GM18519 (cell line): ENCODE results near the gene AP5S1.
"Not testable (repeated sequence)": the region's sequence is repeated elsewhere in the genome, so short reads cannot be mapped to it uniquely, and the experiment has no call there.

ENCODE experiments used
- ATAC-seq: cut with Tn5 transposase; IDR thresholded peaks from one replicate; pipeline ENCODE4 v1.9.1; 2021; ENCODE audit warnings: mild to moderate bottlenecking, moderate library complexity; ENCODE audit not compliant: unreplicated experiment, low FRiP score

AP5S1 gene

DNA sequence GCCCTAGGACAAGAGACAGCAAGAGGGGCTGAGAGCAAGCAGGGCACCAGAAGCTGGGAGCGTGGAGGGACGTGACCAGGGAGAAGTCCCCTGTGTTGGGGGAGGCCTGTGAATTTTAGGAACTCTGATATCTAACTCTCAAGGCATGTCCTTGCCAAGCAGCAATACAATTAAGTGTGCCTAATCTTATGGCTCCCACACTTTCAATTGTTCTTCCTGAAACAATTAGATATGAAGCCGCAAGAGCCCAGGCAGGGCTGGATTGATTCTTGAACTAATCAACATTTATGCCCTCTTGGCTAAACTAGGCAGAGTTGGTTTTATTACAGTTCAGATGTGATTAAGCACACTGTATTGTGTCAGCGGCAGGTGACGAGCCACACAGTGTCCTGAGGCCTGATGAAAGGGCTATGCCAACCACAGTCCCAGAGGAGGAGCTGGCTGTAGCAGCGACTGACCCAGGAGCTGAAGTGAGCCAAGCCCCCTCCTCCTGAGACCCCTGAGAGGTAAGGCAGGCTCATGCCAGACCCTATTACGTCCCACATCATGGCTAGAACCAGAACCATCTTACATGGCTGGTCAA, 22.1 kb downstream of the AP5S1 start:
- no peak for ATAC-seq

GRCh38 chr20:3843490-3843889, 23.1 kb downstream of the AP5S1 start:
- ATAC-seq = no peak

- ATAC-seq = not testable (repeated sequence)
Measured at GRCh38 chr20:3843990-3844619, 23.8 kb downstream of the AP5S1 start.

DNA sequence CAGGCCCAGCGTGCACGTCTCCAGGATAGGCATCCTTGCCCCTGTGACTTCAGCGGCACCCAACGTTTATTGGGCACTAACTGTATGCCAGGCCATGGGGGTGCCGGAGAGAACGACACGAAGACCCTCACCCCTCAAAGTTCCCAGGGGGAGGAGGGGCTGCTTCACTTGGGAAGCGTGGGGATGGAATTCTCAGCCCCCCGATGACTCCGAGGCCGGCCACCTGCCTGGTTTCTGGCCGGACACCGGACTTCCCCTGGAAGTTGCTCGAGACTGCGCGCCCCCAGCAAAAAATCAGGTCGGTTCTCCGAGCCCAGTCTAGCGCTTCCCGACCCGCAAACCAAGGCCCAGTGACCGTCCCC, 26.0 kb downstream of the AP5S1 start:
- peak; percentile 10 for ATAC-seq

DNA sequence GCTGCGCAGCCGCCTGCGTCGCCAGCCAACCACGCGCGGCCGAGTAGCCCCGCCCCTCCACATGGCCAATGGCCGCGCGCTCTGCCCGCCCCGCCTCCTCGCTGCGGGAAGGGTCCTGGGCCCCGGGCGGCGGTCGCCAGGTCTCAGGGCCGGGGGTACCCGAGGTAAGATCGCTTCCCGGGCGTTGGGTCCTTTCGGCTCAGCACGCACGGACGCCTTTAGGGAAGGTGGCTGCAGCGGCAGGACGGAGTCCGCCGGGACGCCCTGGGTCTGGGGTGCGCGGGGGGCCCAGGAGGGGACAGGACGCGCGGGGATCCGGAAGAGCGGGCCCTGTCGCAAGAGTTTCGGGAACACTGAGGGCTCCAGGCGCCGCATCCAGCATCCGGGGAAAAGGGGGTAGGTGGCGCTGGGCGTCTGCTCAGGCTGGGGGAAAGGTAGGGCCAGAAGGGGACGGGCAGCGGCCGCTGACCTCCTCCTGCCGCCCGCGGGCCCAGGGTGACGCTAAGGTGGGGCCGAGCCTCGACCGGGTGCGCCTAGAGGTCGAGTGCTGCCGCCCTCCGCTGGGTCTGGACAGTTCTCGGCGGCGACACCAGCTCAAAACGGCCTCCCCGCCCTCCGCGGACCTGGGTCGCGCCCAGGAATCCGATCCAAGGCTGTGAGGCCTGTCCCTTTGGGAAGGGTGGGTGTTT, 26.5 kb downstream of the AP5S1 start, which contains the start of gene MAVS:
Gene MAVS, plus strand, starts transcription at position 95 of the 689 bp plus-strand sequence. CDS start 7,791 bp downstream, outside the sequence.
- ATAC-seq = peak; percentile 72

- no peak for ATAC-seq
Measured at GRCh38 chr20:3847429-3847940, 27.1 kb downstream of the AP5S1 start.

GRCh38 chr20:3848565-3848964, 28.2 kb downstream of the AP5S1 start:
- no peak for ATAC-seq

DNA sequence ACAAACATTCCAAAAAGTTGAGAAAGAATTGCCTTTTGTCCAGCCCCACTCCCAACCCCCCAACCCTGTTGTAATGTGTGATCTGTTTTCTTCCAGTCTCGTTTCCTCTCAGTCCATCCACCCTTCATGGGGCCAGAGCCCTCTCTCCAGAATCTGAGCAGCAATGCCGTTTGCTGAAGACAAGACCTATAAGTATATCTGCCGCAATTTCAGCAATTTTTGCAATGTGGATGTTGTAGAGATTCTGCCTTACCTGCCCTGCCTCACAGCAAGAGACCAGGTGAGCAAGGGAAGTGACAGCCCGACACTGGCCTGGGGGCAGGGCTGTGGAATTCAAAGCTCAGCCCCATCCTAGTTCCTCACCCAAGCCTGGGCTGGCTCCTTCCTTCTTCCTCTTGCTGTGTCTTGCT, 34.1 kb downstream of the AP5S1 start:
- no peak for ATAC-seq

DNA sequence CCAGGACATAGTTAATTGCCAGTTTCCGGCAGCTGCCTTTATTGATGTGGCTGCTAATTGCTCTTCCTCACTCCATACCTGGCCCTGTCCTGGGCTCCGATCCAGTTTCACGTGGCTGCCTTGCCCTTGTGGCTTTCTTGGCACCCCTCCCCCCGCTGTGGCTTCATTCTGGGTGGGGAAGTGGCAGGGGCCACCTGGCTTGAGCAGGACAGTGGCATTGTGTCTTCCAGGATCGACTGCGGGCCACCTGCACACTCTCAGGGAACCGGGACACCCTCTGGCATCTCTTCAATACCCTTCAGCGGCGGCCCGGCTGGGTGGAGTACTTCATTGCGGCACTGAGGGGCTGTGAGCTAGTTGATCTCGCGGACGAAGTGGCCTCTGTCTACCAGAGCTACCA, 37.1 kb downstream of the AP5S1 start:
- no peak for ATAC-seq

GRCh38 chr20:3858689-3859088, 38.3 kb downstream of the AP5S1 start:
- no peak for ATAC-seq

DNA sequence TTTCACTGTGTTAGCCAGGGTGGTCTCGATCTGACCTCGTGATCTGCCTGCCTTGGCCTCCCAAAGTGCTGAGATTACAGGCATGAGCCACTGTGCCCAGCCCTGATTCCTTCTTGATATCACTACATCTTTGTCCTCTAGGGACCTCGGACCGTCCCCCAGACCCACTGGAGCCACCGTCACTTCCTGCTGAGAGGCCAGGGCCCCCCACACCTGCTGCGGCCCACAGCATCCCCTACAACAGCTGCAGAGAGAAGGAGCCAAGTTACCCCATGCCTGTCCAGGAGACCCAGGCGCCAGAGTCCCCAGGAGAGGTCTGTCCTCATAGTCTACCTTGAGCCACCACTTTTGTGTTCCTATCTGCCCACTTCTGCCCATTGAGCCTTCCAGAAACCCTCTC, 40.8 kb downstream of the AP5S1 start:
- no peak for ATAC-seq

- no peak for ATAC-seq
Measured at GRCh38 chr20:3862333-3862732, 42.0 kb downstream of the AP5S1 start.

GRCh38 chr20:3863317-3863716, 43.0 kb downstream of the AP5S1 start:
- ATAC-seq = no peak

DNA sequence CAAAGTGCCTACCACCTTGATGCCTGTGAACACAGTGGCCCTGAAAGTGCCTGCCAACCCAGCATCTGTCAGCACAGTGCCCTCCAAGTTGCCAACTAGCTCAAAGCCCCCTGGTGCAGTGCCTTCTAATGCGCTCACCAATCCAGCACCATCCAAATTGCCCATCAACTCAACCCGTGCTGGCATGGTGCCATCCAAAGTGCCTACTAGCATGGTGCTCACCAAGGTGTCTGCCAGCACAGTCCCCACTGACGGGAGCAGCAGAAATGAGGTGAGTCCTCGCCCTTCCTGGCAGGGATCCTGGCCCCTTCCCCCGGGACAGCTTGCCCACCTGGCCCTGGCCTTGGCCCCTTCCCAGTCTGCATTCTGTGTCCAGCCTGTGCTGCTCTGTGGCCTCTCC, 44.2 kb downstream of the AP5S1 start:
- no peak for ATAC-seq

GRCh38 chr20:3865152-3865886, 45.0 kb downstream of the AP5S1 start:
- ATAC-seq = no peak

GRCh38 chr20:3865887-3866407, 45.6 kb downstream of the AP5S1 start:
- no peak for ATAC-seq

DNA sequence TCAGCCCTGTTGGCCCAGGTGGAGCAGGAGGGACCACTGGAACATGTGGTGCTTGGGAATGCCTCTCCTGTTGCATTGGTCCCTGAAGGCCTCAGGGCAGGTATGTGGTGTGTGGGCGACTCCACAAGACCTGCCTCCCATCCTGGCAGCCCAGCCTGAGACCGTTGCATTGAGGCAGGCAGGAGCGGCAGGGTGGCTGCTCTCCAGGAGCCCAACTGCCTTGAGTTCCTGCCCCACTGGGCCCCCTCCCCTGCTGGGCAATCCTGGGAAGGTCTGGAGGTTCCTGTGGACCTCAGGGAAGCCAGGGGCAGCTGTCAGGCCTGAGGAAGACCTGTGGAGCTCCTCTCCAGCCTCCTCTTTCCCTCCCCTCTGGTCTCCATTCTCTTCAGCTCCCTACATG, 46.1 kb downstream of the AP5S1 start:
- no peak for ATAC-seq

- no peak for ATAC-seq
Measured at GRCh38 chr20:3867802-3868201, 47.5 kb downstream of the AP5S1 start.

GRCh38 chr20:3869839-3870634, 49.7 kb downstream of the AP5S1 start:
- no peak for ATAC-seq
